Loucy (cell line): ENCODE results near the gene PHTF2.

Source experiments
- H2AFZ ChIP-seq: fragments of 200-600 bp; sonication (generic); 2 replicates; pipeline ENCODE4 v1.6.0; 2016; ENCODE audit warnings: antibody characterized with exemption, mild to moderate bottlenecking, low read length, moderate library complexity
- H3F3A ChIP-seq: fragments of 200-600 bp; 2 replicates; pipeline ENCODE4 v1.6.0; 2016; ENCODE audit warnings: antibody characterized with exemption, low read depth, mild to moderate bottlenecking
- H3K27me3 ChIP-seq: fragments of 200-600 bp; sonication (generic); 2 replicates; pipeline ENCODE4 v1.6.1; 2014; ENCODE audit warnings: low read length, mild to moderate bottlenecking; ENCODE audit not compliant: insufficient read depth, poor library complexity, severe bottlenecking
- H3K36me3 ChIP-seq: fragments of 200-600 bp; sonication (generic); 2 replicates; pipeline ENCODE4 v1.6.1; 2016; ENCODE audit warnings: low read length; ENCODE audit not compliant: insufficient read depth
- H3K4me1 ChIP-seq: fragments of 200-600 bp; sonication (generic); 2 replicates; pipeline ENCODE4 v1.5.1; 2014; ENCODE audit warnings: low read length, mild to moderate bottlenecking; ENCODE audit not compliant: insufficient read depth, poor library complexity, severe bottlenecking
- H3K4me2 ChIP-seq: fragments of 200-600 bp; sonication (generic); 2 replicates; pipeline ENCODE4 v1.6.0; 2014; ENCODE audit warnings: antibody characterized with exemption, low read length, low read depth, mild to moderate bottlenecking; ENCODE audit not compliant: poor library complexity, severe bottlenecking
- H3K4me3 ChIP-seq: fragments of 200-600 bp; sonication (generic); 2 replicates; pipeline ENCODE4 v1.5.1; 2014; ENCODE audit warnings: low read length, mild to moderate bottlenecking, mixed read lengths; ENCODE audit not compliant: poor library complexity, severe bottlenecking
- H3K79me2 ChIP-seq: fragments of 200-600 bp; sonication (generic); 2 replicates; pipeline ENCODE4 v1.6.1; 2014; ENCODE audit warnings: low read length; ENCODE audit not compliant: insufficient read depth
- H3K9ac ChIP-seq: fragments of 200-600 bp; sonication (generic); 2 replicates; pipeline ENCODE4 v1.6.0; 2014; ENCODE audit warnings: mild to moderate bottlenecking, low read depth, low read length, moderate library complexity; ENCODE audit not compliant: poor library complexity, severe bottlenecking
- H3K9me2 ChIP-seq: fragments of 200-600 bp; sonication (generic); replicated peaks from 2 replicates; pipeline ENCODE4 v1.6.1; 2016; ENCODE audit warnings: low read depth, low read length, mixed read lengths
- H3K9me3 ChIP-seq: fragments of 200-600 bp; sonication (generic); 2 replicates; pipeline ENCODE4 v1.6.1; 2014; ENCODE audit warnings: mild to moderate bottlenecking, antibody characterized with exemption, low read length, low read depth; ENCODE audit not compliant: insufficient read depth
- H4K20me1 ChIP-seq: fragments of 200-600 bp; sonication (generic); 2 replicates; pipeline ENCODE4 v1.6.0; 2014; ENCODE audit warnings: antibody characterized with exemption, low read length, mild to moderate bottlenecking; ENCODE audit not compliant: insufficient read depth, poor library complexity, severe bottlenecking
- CTCF ChIP-seq: fragments of 200-600 bp; sonication (generic); conservative IDR thresholded peaks from 2 replicates; pipeline ENCODE4 v1.5.1; 2014; ENCODE audit warnings: mild to moderate bottlenecking, antibody characterized with exemption, low read length
- EZH2phosphoT487 ChIP-seq: fragments of 200-600 bp; IDR thresholded peaks from 2 replicates; pipeline ENCODE4 v1.6.1; 2018; ENCODE audit warnings: antibody characterized with exemption, mild to moderate bottlenecking, moderate library complexity, borderline replicate concordance

Gene PHTF2

GRCh38 chr7:77837275-77837674 lies 38.7 kb downstream of the PHTF2 start:
- peaks cover 10% of the 10 kb centered on the region for H3K4me1 ChIP-seq
- H3K9ac ChIP-seq, result no peak overlapping the region
- no peaks in the 10 kb centered on the region for H3K9me3 ChIP-seq
- no peaks in the 10 kb centered on the region for H4K20me1 ChIP-seq
- no peak overlapping the region for H2AFZ ChIP-seq
- no peaks in the 10 kb centered on the region for H3K36me3 ChIP-seq
- no peak for TF ChIP-seq CTCF
- no peak for TF ChIP-seq EZH2phosphoT487
- peaks cover 22% of the 10 kb centered on the region for H3K79me2 ChIP-seq
- no peak overlapping the region for H3K4me3 ChIP-seq
- no peaks in the 10 kb centered on the region for H3K9me2 ChIP-seq
- no peaks in the 10 kb centered on the region for H3F3A ChIP-seq
- H3K27me3 ChIP-seq, result no peaks in the 10 kb centered on the region
- no peak overlapping the region for H3K4me2 ChIP-seq

- Histone ChIP-seq H4K20me1 (no peaks in the 10 kb centered on the region), H3K9ac (no peak overlapping the region), H3K4me2 (no peak overlapping the region), H3K36me3 (no peaks in the 10 kb centered on the region), H2AFZ (no peak overlapping the region), H3K4me3 (no peak overlapping the region), H3K4me1 (peaks cover 10% of the 10 kb centered on the region), H3K27me3 (no peaks in the 10 kb centered on the region), H3K9me3 (no peaks in the 10 kb centered on the region), H3K9me2 (no peaks in the 10 kb centered on the region), H3K79me2 (peaks cover 21% of the 10 kb centered on the region), H3F3A (no peaks in the 10 kb centered on the region)
- no peak for TF ChIP-seq EZH2phosphoT487
- TF ChIP-seq CTCF, result no peak
Measured at GRCh38 chr7:77837966-77838365, 39.4 kb downstream of the PHTF2 start.

GRCh38 chr7:77838929-77839491 lies 40.4 kb downstream of the PHTF2 start:
- peaks cover 12% of the 10 kb centered on the region for H3K79me2 ChIP-seq
- no peaks in the 10 kb centered on the region for H3K9me2 ChIP-seq
- H3K36me3 ChIP-seq, result no peaks in the 10 kb centered on the region
- H3K9ac ChIP-seq, result no peak overlapping the region
- no peak overlapping the region for H3K4me3 ChIP-seq
- H3K27me3 ChIP-seq, result no peaks in the 10 kb centered on the region
- H4K20me1 ChIP-seq, result no peaks in the 10 kb centered on the region
- no peak for TF ChIP-seq EZH2phosphoT487
- no peak for TF ChIP-seq CTCF
- no peak overlapping the region for H3K4me2 ChIP-seq
- H3K4me1 ChIP-seq, result peaks cover 8% of the 10 kb centered on the region
- no peaks in the 10 kb centered on the region for H3K9me3 ChIP-seq
- no peaks in the 10 kb centered on the region for H3F3A ChIP-seq
- H2AFZ ChIP-seq, result no peak overlapping the region
